ENCODE data around the gene LYL1.
"Not testable (repeated sequence)": the region's sequence is repeated elsewhere in the genome, so short reads cannot be mapped to it uniquely, and the experiment has no call there.

Gene LYL1

GRCh38 chr19:13102666-13103580 lies at the start of gene LYL1:
Gene LYL1 (minus strand): TSS chr19:13102858. CDS start chr19:13101171, 1,687 bp downstream.
- no peak for DNase-seq (ENCODE audit: low read depth)

- DNase-seq (ENCODE audit: low read depth), result no peak
Observed at GRCh38 chr19:13151605-13152355, 49.1 kb upstream of the LYL1 start.

DNA sequence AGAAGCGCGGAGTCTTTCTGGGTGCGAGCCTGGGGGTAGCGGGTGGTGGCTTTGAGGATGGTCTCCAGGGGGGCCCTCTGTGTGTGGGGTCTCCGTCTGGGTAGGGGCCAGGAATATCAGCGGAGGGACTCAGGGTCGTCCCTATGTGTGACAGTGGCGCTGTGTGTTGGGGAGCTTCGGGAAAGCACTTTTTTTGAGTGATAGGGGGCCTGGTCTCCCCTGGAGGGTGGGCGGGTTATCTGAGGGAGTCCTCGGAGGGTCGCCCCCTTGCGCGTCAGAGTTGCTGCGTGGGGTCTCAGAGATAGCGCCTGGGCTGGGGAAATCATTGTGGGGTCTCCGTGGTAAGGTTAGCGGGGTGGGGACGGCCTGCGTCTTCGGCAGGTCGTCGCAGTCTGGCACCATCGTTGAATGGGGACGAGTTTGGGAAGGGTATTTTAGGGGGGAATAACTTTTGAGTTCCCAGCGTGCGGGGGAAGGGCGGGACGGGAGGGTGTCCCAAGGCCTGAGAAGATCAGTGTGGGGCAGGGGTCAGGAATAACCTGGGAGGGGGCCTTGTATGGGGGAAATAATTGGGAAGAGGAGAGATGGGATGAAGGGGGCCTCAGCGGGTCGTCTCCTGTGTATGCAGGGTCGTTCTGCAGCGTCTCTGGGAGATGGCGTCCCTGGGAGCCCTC lies 48.4 kb upstream of the LYL1 start:
- no peak for DNase-seq (ENCODE audit: low read depth)

GRCh38 chr19:13150187-13150930 lies 47.7 kb upstream of the LYL1 start, which contains the start of the genes IER2 and STX10:
Gene IER2 (plus strand): TSS chr19:13150411. CDS start chr19:13153187, 2,776 bp downstream.
Gene STX10 (minus strand): TSS chr19:13150375. CDS start chr19:13150173, 202 bp downstream.
- DNase-seq (ENCODE audit: low read depth), result no peak

GRCh38 chr19:13149628-13150186 lies 47.0 kb upstream of the LYL1 start:
- no peak for DNase-seq (ENCODE audit: low read depth)

- not testable (repeated sequence) for DNase-seq (ENCODE audit: low read depth)
Observed at GRCh38 chr19:13149173-13149627, 46.5 kb upstream of the LYL1 start.

DNA sequence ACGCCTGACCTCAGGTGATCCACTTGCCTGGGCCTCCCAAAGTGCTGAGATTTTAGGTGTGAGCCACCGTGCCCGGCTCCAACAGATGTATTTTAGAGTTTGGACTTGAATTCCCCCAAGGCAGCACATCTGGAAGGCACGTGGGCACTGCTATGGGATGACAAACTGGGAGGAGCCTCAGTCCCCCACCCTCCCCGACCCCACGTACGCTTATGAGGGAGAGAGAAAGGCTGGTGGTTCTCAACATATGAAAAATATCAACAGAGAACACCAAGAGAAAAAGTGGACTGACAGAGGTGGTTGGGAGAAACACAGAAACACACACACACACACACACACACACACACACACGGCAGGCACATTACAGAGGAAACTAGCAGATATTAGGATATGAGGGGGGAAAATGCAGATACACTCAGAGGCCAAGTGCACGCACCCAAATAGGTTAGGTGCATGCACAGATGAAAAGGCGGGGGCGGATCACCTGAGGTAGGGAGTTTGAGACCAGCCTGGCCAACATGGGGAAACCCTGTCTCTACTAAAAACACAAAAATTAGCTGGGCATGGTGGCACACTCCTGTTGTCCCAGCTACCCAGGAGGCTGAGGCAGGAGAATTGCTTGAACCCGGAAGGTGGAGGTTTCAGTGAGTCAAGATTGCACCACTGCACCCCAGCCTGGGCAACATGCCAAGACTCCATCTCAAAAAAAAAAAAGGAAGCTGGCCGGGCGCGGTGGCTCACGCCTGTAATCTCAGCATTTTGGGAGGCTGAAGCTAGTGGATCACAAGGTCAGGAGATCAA lies 44.3 kb upstream of the LYL1 start:
- no peak for DNase-seq (ENCODE audit: low read depth)

GRCh38 chr19:13139633-13140311 lies 37.1 kb upstream of the LYL1 start:
- no peak for DNase-seq (ENCODE audit: low read depth)

DNA sequence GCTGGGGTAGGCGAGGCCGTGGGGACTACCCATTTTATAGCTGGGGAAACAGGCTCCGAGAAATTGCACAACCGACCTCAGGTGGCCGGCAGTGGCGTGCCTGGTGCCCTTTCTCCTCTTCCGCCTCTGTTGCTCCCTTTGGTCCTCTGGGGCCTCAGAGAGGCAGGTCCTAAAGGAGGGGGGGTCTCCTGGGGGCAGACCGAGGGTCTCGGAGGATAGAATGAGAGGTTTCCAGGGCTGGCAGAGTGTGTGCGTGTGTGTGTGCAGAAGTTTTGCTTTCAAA lies 36.2 kb upstream of the LYL1 start:
- DNase-seq (ENCODE audit: low read depth), result no peak

GRCh38 chr19:13138171-13138915 lies 35.7 kb upstream of the LYL1 start:
- no peak for DNase-seq (ENCODE audit: low read depth)

GRCh38 chr19:13137290-13137794 lies 34.7 kb upstream of the LYL1 start:
- no peak for DNase-seq (ENCODE audit: low read depth)

DNA sequence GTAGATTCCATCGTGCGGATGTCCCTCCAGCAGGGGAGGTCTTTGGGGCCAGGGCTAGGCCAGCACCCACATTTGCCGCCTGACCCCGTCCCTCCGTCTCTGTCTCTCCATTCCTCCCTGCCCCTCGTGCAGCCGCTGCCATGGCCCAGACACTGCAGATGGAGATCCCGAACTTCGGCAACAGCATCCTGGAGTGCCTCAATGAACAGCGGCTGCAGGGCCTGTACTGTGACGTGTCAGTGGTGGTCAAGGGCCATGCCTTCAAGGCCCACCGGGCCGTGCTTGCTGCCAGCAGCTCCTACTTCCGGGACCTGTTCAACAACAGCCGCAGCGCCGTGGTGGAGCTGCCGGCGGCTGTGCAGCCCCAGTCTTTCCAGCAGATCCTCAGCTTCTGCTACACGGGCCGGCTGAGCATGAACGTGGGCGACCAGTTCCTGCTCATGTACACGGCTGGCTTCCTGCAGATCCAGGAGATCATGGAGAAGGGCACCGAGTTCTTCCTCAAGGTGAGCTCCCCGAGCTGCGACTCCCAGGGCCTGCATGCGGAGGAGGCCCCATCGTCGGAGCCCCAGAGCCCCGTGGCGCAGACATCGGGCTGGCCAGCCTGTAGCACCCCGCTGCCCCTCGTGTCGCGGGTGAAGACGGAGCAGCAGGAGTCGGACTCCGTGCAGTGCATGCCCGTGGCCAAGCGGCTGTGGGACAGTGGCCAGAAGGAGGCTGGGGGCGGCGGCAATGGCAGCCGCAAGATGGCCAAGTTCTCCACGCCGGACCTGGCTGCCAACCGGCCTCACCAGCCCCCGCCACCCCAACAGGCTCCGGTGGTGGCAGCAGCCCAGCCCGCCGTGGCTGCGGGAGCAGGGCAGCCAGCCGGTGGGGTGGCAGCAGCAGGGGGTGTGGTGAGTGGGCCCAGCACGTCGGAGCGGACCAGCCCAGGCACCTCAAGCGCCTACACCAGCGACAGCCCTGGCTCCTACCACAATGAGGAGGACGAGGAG lies 32.7 kb upstream of the LYL1 start:
- no peak for DNase-seq (ENCODE audit: low read depth)

DNA sequence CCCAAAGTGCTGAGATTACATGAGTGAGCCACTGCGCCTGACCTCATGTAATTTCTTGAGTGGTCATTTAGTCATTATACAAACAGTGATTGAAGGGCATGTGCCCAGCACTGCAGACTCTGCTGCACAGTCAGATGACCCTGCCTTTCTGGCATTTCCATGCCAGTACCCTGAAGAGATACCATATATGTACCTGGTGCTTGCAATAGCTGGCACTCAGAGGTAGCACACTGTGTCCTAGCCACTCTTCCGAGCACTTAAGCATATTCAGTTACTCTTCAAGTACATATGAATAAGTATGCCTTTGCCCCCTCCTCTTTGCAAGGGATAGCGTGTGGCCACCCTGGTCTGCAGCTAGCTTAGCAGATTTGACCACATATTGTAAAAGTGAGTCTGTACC lies 32.0 kb upstream of the LYL1 start:
- DNase-seq (ENCODE audit: low read depth), result no peak

DNA sequence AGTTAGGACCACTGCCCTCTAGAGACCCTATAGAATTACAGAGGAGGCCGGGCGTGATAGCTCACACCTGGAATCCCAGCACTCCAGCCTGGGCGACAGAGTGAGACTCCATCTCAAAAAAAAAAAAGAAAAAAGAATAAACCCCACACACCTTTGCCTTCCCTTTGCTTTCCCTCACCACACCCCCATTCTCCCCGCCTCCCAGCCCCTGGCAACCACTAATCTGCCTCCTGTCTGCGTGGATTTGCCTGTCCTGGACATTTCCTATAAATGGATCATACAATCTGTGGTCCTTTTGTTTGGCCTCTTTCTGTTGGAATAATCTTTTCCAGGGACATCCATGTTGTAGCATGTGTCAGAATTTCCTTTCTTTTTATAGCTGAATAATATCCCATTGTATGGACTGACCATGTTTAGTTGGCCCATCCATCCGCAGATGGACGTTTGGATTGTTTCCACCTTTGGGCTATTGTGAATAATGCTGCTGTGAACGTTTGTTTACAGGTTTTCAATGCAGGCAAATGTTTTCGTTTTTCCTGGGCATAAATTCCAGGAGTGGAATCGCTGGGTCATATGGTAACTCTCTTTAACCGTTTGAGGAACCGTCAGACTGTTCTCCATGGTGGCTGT lies 30.7 kb upstream of the LYL1 start:
- DNase-seq (ENCODE audit: low read depth), result no peak

- no peak for DNase-seq (ENCODE audit: low read depth)
Observed at GRCh38 chr19:13132471-13133180, 30.0 kb upstream of the LYL1 start.

DNA sequence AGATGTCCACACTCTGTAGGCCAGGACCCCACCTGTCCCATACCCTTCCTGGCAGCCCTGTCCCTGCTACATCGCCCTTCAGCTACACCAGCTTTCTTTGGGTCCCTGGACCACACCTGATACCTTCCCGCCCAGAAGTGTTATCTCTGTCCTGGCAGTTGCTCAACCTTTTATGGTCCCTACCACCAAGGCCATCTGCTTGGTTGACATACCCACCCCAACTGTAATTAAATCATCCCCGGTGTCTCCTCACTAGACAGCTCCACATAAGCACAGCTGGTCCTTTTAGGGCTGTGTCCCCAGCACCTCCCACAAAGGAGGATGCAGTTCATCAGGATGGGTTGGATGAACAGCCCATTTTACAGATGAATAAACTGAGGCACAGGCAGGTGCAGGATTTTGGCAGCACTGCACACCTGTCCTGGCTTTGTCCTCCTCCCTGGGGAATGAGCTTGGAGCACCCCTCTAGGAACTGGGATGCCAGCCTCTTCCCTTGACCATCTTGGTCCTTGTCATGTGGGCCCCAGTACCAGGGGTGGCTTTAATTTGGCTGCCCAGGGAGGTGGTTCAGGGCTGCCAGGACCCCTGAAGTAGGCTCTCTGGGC lies 28.3 kb upstream of the LYL1 start:
- no peak for DNase-seq (ENCODE audit: low read depth)
